Left cardiac atrium (tissue), 4 donors: Measurements from ENCODE around the gene TSACC. TPM values are rescaled to one million over a fixed set of nuclear protein-coding genes. Genes with fewer than 3 reads are reported as not detected.

Experiments
- ATAC-seq, 2 donors: fragments of 200-7000 bp; cut with Tn5 transposase; one replicate each; pipeline ENCODE4 v1.9.1; 2020; ENCODE audit warnings: mild to moderate bottlenecking in 2 of 2, moderate library complexity in 2 of 2
- DNase-seq: peaks from one replicate; pipeline ENCODE4 v3.0.0-alpha.2; 2020
- intact Hi-C, 2 donors: fragments of 100-400 bp; cut with DNase I; formaldehyde crosslinking; loops; one replicate each; pipeline versions ENCODE4 v1.14.1 to v1.15.1; 2022 to 2023
- total RNA-seq, 2 donors: library from RNA; stranded (reverse); fragmentation: NEBNext Ultra II Directional; extraction: Animal tissue kit (Norgen Biotek cat#: 25700); gene quantifications; one replicate each; pipeline ENCODE4 v1.2.1, GENCODE V29; 2021
- donor health status: DM: no; HTN: yes; CAD: no.
- donor health status: DM: no; HTN: yes; CAD: no; lungs with severe emphysema.
- donor health status: DM: yes; HTN: yes; CAD: no.
- donor health status: Dilated cardiomyopathy.

The TSACC gene
- total RNA-seq, 2 donors from 2014 or later, result 1.0 TPM; not detected in 1

DNA sequence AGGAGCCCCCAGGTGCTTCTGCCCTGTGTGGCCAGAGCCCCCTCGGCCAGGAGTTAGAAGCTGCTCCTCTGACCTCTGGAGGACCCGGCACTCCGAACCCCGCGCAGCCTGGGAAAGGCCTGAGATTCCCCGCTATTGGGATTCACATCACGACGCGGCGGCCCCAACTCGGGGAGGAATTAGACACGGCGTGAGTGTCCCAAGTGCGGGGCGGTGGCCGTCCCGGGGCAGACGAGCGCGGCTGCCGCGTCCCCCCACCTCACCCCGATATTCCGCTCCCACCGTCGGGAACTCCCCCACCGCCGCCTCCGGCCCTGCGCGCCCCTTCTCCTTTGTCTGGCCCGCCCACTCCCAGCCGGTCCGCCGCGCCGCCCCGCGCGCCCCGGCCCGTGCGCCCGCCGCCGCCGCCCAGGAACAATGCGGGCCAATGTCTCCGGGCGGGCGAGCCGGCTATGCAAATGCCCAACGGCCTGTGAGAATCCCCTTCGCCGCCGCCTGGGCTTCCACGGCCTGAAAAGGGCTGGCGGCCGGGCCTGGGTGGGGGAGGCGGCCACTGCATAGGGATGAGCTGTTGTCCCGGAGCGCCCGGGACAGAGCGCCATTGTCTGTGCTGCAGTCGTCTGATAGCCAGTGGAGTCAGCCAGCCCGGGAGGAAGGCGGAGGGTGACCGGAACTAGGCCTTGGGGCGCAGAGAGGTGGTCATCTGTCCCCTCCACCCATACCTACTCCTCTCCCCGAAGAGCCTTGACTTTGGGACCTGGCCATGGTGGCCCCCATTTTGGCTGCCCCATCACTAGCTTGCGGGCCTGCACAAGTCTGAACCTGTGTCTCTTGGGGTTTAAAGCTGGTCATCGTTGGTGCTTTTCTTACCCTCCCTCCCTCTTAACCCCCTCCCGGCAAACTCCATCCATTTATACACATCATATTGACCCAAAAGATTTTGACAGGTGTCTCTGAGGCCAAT is 50.1 kb downstream of the TSACC start:
- intact Hi-C loops, result loop anchor here (10.0 kb wide), 2 partner anchors 146 to 216 kb away; partner anchors contain the start of gene GPATCH4 (in 1 of the 2)
- no peak for ATAC-seq
- no peak for DNase-seq

DNA sequence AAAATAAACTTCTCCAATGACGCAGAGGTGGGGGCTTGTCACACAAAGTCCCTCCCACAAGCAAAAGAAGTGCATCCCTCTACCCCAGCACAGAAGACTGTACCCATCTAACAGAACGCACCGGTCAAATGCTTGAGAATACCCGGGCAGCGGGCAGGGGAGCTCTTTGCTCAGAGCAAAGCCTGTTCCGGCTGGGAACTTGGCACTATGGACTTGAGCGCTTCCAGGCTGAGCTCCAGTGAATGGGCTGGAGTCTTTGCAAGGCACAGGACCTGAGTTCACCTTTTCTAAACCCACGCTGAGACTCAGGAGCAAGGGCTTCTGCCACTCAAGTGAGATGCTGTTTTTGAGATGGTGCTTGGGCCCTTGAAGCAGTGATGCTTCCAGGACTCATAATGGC is 51.0 kb downstream of the TSACC start:
- DNase-seq (no peak), ATAC-seq (no peak)
- intact Hi-C loops, result loop anchor here (10.0 kb wide), 2 partner anchors 145 to 215 kb away; partner anchors contain the start of gene GPATCH4 (in 1 of the 2)

DNA sequence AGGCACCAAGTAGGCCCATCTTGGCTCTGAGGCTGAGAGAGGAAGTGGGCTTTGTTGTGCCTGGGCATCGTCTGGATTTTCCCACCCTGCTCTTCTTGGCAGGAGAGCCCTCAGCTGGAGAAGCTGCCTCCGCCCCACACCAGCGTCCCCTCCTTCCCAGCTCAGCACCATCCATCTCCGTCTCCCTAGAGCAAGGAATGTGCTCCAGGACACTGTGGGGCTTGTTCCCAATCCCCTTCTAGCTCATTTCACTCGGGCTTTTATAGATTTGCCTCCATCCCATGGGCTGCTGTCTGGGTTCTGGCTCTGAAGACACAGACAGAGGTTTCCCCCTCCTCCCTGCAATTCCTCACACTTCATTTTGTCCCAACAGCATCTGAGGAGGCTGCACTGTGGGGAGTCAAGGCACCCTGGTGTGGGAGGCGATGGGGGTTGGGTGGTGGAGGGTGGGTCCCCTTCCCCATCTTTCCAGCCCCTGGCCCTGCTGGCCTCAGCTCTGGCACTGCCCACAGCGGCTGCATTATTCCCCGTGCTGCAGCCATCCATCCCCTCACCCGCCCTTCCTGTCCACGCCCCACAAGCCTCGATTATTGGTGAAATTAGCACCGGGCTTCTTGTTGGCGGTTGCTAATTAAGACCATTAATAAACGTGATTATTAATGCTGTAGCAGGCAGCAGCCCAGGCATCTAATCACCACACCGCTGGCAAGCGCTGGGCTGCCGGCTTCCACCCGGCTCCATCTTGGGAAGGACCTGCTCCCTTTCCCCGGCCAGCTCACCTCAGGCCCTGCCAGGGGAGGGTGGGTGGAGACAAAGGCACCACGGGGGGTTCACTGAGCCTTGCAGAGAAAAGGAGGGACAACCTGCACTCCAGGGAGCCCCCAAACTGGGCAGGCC is 52.4 kb downstream of the TSACC start:
- intact Hi-C loops, result no loop called here
- ATAC-seq, result no peak
- no peak for DNase-seq

DNA sequence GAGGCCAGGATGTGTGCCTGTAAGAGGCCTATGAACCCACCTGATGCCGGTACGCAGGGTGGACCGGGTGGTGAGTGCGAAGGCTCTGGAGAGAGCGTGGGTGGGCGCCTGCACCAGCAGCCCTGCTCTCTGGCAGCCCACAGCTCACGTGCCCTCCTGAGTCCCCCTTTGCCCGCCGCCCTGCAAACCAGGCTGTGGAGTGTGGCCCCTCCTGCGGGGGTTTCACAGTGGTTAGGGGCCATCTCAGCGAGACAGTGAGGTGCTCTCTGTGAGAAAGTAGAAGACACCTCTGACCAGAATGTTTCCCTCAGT is 53.0 kb downstream of the TSACC start:
- intact Hi-C loops, result no loop called here
- no peak for ATAC-seq
- no peak for DNase-seq

DNA sequence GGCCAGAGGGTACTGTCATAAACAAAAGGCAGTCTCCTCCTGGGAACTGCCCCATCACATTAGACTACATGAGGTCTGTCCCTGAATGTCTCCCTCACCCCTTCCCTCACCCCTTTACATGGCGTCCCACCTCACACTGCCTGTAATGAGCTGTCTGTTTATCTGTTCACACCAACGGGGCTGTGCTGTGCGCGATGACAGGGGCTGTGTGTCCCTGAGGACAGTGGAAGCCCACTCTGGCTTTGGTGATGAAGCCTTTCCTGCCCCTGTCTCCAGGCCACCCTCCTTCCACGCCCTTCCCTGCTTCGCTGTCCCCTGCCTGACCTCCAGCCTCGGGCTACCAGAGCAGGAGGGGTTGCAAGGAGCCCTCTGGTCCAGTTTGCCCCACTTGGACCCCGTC is 53.4 kb downstream of the TSACC start:
- ATAC-seq, result no peak
- DNase-seq, result no peak
- intact Hi-C loops, result no loop called here

DNA sequence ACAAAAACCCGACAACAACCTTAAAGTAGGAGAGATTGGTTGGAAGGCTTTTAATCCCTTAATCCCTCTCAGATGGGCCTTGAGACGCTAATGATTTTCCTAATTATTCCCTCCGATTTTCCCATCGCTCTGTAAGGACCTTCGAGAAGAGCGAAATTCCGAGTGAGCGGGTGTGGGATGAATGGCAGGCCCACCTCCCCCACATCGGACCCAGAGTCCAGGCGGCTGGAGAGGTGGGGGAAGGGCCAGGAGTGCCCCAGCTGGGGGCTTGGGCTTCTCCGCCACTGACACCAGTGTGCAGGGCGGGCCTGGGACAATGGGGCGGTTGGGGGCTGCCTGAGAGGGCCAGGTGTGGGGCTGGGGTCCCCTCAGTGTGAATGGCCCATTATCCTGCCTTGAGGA is 54.1 kb downstream of the TSACC start:
- no peak for DNase-seq
- ATAC-seq, result no peak
- intact Hi-C loops, result no loop called here

DNA sequence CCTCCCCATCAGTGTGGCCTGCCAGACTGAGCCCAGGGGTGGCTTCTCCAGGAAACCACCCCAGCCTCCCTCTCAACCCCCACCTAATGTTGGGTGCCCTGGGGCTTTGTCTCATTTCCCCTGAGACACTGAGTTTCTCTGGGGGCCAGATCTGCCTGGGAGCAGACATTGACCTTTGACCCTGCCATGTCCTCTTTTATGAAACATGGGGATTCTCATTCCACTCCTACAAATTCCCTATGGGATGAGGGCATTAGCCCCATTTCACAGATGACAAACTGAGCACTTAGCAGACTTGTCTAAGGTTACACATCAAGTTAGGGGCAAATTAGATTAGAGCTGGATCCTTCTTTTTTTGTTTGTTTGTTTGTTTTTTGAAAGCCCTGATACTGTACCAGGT is 54.8 kb downstream of the TSACC start:
- intact Hi-C loops, result no loop called here
- ATAC-seq (no peak), DNase-seq (no peak)

DNA sequence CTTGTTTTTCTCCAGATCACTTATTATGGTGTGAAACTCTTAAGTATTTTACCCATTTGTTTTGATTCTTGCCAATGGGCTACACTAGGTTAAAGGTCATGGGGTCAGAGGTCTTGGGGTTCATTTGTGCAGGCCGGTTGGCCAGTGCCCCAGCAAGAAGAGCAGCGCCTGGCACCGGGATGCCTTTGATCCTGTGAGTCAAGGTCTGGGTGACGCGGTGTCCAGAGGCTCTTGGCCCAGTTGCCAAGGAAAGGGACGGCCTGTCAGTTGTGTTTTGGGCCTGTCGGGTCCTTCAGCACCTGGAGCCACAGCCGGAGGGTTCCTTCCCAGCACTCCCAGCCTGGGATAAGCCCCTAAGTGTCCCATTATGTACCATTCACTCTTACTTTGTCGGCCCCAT is 55.8 kb downstream of the TSACC start:
- ATAC-seq (no peak), DNase-seq (no peak)
- intact Hi-C loops, result no loop called here

DNA sequence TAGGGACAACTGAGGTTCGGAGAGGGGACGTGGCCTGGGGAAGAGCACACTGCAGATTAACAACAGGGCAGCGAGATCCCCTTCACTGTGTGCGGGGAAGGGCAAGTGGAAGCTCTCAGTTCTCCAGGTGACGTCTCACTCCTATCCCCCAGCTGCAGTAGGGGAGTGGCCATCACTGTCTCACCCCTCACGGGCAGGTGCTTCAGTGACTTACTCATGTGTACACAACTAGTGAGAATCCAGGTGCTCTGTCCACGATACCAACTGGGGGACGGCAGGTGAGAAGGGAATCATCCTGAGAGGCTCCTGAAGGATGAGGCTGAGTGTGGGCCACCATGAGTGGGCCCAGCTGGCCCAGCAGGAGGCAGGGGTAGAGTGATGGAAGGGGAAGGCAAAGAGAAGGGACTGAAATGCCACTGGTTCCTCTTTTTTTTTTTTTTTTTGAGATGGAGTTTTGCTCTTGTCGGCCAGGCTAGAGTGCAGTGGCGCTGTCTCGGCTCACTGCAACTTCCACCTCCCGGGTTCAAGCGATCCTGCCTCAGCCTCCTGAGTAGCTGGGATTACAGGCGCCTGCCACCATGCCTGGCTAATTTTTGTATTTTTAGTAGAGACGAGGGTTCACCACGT is 56.6 kb downstream of the TSACC start:
- ATAC-seq (no peak), DNase-seq (no peak)
- intact Hi-C loops, result no loop called here

Other genes with a start within 250 kb of the TSACC start
- gene LMNA, start 223.8 kb upstream of the TSACC start, total RNA-seq, result 100 to 1,000 TPM; 264 to 384 TPM
- gene SEMA4A, start 184.9 kb upstream of the TSACC start, total RNA-seq, result 1 to 10 TPM; 2.7 to 3.8 TPM
- gene SLC25A44, start 144.4 kb upstream of the TSACC start, total RNA-seq, result 10 to 100 TPM; 16.0 to 23.1 TPM
- gene PMF1, start 125.5 kb upstream of the TSACC start, total RNA-seq, result 10 to 100 TPM; 47.4 to 62.8 TPM
- gene BGLAP, start 96.3 kb upstream of the TSACC start, total RNA-seq, result under 1 TPM in 1 of 2 donors, not detected in 1; 0.47 TPM
- 1 to 10 TPM in 1 of 2 donors, under 1 TPM in 1; 0.71 to 1.3 TPM for gene PAQR6, start 90.5 kb upstream of the TSACC start, total RNA-seq
- gene SMG5, start 55.7 kb upstream of the TSACC start, total RNA-seq, result 10 to 100 TPM; 65.9 to 66.4 TPM
- gene TMEM79, start 54.2 kb upstream of the TSACC start, total RNA-seq, result 1 to 10 TPM; 2.0 to 2.3 TPM
- gene GLMP, start 42.8 kb upstream of the TSACC start, total RNA-seq, result 10 to 100 TPM; 22.7 to 32.2 TPM
- gene VHLL, start 39.2 kb upstream of the TSACC start, total RNA-seq, result not detected
- 100 to 1,000 TPM; 125 to 128 TPM for gene CCT3, start 234 bp upstream of the TSACC start, total RNA-seq
- not detected for gene RHBG, start 30.7 kb downstream of the TSACC start, total RNA-seq
- gene MEF2D, start 162.2 kb downstream of the TSACC start, total RNA-seq, result 10 to 100 TPM; 69.0 to 81.7 TPM
- under 1 TPM; 0.26 to 0.94 TPM for gene IQGAP3, start 234.0 kb downstream of the TSACC start, total RNA-seq
- not detected for gene TTC24, start 241.2 kb downstream of the TSACC start, total RNA-seq